ENCODE results near the gene FNDC3B.
A peak's percentile ranks its signal among the peaks of the same experiment; 100 is the strongest.

Gene FNDC3B

DNA sequence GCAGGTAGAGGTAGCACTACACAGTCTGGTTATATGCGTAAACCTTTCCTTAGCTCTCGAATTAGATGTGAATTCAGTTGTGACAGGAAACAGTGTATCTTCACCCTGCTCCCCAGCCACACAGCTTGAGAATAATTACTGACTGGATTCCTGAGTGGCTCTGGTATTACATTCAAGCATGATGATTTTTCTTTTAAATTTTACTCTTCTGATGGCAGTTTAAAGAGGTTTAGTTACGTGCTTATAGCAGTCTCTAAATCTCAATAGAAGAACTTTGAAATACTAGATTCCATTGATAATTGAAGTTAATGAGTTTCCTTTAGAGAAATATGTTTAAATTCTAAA is 98.8 kb downstream of the FNDC3B start:
- DNase-seq (ENCODE audit: low read depth): no peak

DNA sequence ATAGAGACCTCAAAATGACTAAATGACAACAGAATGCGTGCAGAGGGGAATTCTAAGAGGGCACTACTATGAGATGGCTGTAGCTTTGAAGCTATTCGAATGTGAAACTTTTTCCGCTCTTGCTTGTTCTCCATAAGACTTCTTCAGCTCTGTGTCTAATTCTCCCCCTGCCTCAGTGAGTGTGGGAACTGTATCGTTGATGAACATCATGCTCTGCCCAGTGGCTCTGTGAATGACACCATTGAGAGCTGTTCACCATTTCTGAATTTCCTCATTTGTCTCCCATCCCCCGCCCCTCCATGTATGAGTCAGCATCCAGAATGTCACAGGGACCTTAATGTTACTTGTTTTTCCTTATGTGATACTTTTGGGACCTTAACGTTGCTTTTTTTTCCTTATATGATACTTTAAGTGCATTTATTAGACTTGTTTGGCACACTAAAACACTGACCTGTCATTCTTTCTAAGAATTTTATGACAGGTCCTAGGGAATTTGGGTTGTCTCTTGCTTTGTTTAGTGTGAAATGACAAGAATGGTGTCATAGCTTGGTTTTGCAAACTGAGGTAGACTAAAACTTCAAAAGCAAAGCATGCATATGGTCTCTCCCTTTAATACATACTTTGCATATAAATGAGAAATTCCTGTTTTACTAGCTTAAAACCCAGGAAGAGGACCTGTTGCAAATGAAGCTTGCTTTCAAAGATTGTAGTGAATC is 99.6 kb downstream of the FNDC3B start:
- DNase-seq (ENCODE audit: low read depth): no peak

DNA sequence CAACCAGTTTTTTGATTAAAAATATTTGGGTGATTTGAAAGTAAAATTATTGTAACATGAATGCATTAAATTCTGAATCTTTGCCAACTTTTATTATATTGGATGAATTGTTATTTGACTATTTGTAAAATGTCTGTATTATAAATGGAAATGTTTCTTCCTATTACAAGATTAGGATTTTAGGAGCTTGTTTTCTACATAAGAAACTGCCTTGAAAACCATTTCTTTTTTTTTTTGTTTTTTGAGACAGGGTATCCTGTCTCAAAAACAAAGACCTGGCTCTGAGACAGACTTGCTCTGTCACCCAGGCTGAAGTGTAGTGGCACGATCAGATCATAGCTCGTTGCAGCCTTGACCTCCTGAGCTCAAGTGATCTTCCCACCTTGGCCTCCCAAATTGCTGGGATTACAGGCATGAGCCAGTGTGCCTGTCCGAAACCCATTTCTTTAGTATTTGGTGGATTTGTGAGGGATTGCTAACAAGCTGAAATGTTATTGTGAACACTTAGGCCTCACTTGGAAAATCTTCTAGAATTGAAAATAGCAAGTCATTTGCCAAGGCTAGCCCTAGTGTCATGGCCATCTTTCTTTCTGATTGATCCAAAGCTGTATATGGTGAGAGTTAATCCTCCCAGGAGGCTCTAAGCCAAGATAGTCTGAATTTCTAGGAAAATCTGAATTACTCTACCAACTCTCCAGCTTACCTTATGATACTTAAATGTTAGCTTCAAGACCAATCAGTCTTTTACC is 100.3 kb downstream of the FNDC3B start:
- DNase-seq (ENCODE audit: low read depth): no peak

DNA sequence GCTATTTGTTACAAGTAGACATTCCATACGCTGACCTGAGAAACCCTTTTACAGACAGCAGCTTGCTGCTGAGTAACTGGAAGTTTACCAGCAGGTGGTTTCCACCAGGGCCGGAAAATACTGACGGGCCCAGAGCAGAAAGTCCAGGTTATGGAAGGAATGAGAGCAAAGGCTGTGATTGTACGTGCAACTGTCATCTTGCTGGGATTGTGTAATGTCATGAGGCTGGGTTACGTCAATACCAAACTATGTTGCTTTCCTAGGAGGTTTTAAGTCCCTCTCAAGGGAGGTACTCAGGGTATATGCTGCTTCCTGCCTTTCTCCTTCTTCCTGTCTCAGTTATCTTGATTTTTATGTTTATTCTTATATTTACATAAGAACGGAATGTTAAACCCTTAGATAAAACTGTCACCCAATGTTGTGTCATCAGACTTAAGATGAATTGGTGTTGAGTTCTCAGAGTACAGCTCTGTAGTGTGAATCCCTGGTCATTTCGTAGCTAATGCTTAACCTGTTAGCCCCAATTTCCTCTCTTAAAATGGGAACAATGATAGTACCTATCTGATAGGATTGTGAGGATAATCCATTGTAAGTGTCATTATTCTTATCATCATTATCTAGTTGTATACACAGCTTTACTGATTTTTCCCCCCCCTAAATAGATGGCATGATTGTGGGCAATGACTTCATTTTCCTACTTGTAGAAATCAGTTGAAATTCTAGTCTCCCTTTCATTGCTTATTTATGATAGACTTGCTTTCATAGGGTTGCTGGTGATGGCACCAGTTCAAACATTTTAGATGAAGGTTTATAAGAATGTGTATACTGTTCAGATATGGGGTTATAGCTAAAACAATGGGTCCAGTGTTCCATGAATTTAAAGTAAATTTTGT is 101.4 kb downstream of the FNDC3B start:
- DNase-seq (ENCODE audit: low read depth): peak; percentile 92

DNA sequence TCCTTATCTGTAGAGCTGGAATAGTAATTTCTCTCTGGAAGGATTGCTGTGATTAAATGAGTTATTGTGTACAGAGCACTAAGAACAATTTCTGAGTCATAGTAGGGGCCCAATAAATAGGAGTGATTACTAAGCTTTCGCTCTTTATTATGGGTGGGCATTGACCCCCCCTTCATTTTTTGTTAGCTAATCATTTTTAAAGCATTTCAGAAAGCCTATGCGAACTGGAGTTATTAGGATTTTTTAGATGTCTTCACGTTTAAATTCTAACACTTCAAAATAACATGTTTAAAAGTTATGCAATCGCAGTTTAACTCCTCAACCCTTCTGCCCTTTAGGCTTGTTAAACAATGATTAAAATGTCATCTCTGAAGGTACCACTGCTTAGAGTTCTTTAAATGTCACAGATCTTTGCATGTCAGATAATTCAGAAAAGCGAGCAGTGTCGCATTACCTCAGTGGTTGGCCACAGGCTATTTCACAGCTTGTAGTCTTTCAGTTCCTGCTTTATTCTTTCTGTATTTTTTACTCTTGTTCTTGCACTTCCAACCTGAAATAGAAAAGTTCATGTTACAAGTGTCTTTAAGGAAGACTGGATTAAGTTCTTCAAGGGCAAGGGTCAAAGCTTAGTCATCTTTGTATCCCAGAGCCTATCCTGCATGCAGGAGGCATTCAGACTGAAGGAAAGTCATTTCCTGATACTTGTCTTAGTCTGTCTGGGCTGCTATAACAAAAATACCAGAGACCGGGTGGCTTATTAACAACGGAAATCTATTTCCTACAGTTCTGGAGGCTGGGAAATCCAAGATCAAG is 102.9 kb downstream of the FNDC3B start:
- DNase-seq (ENCODE audit: low read depth): no peak

DNA sequence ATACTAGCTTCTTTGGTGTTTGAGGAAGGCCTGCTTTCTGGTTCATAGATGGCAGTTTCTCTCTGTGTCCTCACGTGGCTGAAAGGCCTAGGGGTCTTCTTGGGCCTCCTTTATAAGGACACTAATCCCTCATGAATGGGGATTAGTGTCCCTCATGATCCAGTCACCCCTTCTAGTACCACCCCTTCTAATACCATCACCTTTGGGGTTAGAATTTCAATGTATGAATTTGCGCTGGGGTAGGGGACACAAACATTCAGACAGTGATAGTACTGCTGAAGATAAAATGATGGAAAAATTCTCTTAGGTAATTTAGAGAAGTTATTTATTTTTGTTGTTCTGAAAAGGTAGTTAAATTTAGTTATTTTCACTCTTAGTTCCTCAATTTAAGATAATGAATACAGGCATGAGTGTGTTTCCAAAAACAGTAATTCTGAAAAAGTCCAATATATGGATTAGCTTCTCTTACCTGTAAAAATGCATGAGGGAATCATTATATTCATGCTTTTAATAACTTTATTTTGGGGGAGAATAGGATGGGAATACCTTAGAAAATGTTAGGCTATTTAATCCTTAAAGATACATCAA is 103.6 kb downstream of the FNDC3B start:
- DNase-seq (ENCODE audit: low read depth): no peak

DNA sequence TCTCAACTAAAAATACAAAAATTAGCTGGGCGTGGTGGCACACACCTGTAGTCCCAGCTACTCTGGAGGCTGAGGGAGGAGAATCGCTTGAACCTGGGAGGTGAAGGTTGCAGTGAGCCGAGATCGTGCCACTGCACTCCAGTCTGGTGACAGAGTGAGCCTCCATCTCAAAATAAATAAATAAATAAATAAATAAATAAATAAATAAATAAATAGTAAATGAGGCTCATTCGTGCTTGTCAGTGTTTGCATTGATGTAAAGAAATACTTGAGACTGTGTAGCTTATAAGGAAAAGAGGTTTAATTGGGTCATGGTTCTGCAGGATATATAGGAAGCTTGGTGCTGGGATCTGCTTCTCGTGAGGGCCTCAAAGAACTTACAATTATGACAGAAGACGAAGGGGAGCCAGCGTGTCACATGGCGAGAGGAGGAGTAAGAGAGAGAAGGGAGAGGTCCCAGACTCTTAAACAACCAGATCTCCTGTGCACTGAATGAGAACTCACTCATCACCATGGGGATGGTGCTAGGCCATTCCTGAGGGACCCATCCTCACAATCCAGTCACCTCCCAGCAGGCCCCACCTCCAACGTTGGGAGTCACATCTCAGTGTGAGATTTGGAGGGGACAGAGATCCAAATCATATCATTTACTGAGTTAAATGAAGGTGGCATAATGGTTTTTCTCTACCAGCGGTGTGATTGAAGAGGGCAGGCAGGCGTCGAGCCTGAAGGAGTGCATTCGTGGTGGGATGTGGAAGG is 104.5 kb downstream of the FNDC3B start:
- DNase-seq (ENCODE audit: low read depth): no peak

DNA sequence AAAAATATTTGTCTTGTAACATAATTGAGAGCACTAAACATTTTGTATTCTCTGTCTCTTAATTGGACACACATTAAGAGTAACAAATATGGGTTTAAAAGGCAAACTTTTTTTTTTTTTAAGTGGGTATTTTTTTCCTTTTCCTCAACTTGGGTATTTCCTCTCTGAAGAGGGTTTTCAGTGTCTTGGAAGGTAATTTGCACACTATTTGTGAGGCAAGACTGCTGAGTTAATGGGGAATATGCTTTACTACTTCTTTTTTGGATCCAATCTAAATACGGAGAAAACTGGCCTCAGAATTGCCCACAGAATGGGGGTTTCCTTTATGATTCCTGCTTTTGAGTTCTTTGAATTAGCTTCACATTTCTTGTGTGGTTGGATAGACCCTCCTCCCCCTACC is 105.2 kb downstream of the FNDC3B start:
- no peak for DNase-seq (ENCODE audit: low read depth)

DNA sequence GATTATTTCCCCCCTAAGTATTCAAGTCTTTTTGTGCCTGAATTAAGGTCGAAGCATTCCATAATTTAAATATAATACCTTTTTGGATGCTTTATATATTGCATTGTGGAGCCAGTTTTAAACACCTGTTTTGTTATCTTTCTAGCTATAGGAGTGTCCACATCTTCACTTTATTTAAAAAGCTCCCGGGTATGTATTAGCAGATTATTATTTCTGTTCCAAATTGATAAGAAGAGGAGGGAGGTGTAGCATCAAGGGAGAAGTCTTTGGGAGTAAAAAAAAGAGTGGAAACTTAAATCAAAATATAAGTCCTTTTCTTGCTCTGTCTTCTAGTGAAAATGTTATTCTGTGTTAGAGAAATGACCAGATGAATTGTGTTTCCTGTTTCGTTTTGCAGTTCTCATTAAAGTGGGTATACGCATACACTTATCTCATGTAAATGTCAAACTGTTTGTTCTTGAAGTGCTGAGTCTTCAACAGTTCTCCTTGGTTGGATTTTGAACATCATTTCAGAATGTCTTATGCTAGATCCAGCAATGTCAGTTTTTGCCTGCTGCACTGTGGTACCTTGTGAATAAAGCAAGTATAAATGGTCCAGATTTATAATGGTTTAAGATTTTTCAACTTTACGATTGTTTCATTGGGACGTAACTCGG is 105.8 kb downstream of the FNDC3B start:
- no peak for DNase-seq (ENCODE audit: low read depth)

DNA sequence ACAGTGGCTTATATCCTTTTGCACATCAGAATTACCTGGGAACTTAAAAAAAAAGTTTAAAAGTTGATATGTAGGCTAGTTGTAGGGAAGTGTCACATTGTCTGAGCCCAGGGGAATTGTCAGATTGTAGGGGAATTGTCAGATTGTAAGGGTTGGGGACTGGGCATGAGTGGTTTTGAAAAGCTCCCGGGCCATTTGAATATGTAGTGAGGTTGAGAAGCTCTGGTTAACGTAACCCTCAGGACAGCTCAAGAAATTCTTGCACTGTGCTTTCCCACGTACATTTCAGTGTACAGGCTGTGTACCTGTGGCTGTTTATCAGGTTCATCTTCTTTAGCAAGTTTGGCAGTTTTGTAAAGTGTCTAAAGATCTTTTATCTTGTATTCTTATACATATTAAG is 107.0 kb downstream of the FNDC3B start:
- DNase-seq (ENCODE audit: low read depth): no peak

DNA sequence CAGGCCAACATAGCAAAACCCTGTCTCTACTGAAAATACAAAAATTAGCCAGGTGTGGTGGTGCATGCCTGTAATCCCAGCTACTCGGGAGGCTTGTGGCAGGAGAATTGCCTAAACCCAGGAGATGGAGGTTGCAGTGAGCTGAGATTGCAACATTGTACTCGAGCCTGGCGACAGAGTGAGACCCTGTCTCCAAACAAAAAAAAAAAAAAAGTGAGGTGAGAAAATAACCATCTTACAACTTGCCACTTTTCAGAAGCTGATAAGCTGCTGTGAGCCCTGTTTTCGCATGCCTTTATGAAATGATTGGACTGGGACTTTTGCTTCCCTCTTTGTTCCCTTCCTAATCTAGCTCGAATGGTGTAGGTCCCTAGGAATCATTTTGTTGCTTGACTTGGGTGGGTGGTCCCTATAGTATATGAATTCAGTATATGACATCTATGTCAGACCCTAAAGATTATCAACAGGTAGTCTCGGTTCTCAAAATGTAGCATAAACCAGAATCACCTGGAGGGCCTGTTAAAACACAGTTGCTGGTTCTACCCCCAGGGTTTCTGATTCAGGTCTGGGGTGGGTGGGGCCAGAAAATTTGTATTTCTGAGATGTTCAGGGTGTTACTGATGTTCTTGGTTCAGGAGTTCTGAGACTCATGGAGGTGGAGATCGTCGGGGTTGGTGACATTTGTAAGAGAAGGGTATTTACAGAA is 107.9 kb downstream of the FNDC3B start:
- DNase-seq (ENCODE audit: low read depth): no peak

DNA sequence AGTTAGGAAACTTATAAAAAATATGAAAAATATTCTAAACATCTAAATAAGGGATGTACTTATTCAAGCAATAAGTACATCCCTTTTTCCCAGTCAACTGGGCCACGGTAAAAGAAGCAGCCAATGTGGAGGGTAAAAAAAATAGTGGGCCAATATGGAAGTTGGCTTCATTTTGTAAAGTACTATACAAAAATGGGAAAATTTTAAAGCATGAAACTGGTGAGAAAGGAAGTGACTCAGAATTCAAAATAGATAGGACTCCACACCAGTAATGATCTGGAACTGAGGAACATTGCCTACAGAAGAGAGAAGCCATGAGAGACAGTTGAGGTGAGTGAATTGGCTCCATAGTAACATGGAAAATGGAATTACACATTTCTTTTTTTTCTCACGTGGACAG is 108.9 kb downstream of the FNDC3B start:
- no peak for DNase-seq (ENCODE audit: low read depth)

DNA sequence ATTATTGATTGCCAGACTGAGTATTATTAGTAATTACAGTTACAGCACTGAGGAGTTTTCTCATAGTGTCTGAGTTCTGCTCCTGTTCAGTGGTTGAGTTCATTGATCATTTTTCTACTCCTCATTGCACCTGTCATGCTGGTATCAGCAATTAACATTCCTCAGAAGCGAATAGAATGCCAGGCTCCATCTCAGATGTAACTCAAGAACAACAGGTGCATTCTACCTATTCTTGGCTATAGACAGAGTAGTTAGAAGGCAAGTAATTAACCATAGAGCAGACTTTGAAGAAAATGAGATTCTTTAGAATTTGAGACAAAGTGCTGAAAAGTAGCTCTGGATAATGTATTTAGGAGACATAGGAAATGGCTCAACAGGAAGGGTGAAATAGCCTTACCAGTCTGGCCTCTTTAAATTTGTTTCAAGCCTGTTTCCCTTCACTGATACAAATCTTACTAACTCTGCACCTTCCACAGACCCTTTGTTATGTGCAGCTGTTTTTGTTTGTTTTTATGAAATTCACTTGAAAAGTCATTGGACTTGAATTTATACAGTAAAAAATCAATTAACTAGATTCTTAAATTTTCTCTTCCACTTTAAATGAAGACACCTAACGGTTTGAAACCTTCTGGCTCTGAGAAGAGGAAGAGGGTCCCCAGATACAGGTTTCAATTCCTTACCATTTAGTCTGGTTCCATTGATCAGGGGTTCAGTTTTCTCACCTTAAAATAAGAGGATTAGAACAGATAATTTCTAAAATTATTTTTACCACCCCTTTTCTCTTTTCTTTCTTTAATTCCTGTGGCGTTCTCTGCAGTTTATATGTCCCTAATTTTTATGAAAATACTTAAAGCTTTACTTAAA is 109.6 kb downstream of the FNDC3B start:
- DNase-seq (ENCODE audit: low read depth): no peak

DNA sequence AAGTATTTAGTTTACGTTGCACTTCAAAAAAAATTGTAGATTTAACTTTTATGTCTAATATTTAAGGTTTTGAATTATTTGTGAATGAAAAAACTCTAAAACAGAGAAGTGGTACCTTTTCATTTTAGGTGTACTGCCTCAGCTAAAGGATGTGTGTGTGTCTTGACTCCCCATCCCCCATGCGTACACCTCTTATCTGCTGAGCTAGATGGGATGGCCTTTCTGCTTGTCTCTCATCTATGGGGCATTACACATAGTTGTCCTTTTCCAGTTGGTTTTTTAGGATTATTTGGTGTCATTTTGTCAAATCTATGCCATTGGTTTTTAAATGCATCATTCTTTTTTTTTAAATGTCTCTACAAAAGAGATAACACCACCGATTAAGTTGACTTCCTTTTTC is 110.9 kb downstream of the FNDC3B start:
- no peak for DNase-seq (ENCODE audit: low read depth)

DNA sequence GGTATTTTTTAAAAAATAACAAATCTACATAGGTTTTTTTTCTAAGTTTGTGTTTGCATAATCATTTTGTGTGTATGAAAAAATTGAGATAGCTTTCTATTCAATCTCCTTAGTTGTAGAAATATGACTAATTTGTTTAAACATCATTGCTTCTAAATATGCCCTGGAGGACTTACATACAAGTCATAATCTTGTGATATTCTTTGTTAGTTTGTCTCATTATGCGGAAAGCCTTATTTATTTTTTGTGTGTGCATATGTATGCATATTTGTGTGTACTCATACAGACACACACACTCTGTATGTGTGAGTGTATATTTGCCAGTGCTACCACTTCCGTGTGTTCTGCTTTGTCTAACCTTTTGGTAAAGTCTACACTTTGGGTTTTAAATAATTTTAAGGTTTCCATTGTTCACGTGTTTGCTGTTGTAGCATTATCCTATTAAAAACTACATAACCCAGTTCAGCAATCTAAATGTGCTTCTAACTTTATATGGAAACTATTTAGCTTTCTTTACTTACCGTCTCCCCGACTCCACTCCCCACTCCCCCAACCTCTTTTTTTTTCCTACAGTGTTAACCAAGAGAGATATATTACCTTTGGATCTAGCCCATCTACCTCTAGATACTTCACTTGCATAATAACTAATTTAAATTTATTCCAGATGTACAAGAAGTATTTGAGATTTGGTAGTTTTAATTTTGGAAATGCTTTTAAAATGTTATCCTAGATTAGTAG is 111.7 kb downstream of the FNDC3B start:
- no peak for DNase-seq (ENCODE audit: low read depth)

DNA sequence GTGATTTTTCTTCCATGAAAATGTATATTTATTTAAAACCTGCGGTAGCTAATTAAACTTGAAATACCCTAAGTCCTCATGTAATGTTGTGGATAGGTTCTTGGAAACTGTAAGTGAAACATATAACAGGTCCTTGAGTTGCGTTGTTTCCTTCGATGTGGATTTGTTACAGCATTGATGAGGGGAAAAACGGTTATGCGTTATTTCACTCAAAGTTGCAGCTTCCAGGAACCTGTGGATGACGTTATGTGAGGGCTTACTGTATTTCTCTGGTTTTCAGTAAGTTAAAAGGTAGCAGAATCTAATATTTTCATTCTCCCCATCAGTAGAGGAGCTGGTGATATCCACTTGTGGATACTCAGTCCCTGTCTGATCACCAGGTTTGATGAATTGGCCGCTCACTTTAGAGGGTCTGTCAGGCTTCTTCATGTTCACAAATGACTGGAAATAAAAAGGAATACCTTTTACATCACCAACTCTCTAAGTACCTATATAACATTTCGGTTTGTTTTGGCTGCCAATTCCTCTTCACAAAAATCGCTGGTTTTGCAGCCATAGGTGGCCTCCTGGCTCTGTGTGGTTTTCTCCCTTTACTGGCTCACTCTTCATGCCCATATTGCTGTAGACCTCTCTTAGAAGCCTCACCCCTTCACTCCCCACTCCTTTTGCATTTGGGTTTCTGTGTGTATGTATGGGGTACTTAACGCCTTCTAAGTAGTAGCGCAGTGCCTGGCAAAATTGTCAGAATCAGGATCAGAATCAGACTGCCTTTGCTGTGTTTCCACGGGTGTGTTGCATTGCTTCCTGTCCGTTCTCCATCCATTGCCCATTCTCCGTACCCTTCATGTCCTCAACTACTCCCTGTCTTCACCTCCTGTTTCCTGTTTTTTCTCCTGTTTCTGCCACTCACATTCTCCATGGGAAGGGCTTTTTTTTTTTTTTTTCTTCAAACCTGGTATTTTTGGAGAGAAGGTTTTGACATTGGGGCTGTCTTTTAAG is 112.6 kb downstream of the FNDC3B start:
- DNase-seq (ENCODE audit: low read depth): no peak

DNA sequence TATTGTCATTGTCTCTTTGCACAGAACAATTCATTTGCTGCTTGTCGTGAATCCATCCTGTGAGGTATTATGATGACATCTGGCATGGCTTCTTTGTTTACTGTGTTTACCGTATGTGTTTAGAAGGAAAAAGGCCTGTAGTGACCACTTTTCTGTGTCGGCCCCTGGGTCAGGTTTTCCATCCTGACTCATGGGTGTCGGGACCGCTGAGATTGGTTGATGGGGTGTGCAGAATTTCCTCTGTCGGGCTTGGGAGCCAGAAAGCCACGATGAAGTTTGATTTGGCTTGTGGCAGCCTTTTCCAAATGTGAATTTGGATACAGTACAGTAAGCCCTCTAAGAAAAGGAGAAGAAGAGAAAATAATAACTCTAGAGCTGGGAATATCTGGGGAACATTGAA is 113.5 kb downstream of the FNDC3B start:
- peak; percentile 48 for DNase-seq (ENCODE audit: low read depth)

Data from HS-5 (cell line).